ENCODE results near the gene LYPD6B.

LYPD6B gene

DNA sequence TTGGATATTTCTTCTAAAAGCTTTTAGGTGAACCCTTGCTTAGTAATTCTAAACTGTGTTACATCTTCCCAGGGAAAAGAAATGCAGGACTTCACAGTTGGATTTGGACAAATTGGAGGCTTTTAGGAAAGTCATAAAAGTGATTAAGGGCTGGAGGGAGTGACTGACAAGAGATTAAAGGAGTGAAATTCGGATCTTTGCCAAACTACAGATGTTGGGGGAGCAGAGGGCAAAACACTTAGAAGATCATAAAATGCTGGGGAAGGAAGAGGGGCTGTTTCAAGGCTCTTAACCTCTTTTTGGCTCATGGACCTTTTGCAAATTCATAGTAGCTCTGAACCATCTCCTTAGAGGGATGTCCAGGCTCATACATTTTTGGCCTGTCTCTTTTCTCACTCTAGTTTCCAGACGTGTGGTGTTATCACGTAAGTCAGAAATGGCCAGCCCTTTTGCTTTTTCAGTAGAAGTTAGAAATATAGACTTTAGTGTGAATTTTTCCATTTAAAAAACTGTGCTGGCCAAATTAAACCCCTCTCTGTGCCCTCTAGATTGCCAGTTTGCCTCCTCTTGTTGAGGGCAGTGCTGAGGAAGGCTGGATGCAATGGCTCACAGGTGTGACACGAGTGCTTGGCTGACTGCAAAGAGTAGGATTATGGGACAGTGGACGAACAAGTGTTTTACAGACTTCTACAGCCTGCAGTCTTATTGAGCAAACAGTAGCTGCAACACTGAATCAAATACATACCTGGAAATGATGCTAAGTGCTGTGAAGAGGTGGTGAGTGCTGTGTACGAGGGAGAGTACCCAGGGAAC lies 109.9 kb downstream of the LYPD6B start:
- in situ Hi-C loops (cut with MboI; ENCODE audit: low sequenced_read_pairs): no loop called here

DNA sequence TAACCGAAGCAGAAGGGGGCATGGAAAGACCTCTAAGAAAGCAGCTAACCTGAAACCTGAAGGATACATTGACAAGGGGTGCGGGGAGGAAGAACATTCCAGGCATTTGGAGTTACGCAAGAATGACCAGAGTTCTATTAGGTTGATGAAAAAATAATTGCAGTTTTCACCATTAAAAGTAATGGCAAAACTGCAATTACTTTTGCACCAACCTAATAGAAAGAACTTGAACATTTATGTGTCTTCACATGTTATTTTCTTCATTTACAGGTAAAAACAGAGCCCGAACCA lies 110.5 kb downstream of the LYPD6B start:
- in situ Hi-C loops (cut with MboI; ENCODE audit: low sequenced_read_pairs): no loop called here

DNA sequence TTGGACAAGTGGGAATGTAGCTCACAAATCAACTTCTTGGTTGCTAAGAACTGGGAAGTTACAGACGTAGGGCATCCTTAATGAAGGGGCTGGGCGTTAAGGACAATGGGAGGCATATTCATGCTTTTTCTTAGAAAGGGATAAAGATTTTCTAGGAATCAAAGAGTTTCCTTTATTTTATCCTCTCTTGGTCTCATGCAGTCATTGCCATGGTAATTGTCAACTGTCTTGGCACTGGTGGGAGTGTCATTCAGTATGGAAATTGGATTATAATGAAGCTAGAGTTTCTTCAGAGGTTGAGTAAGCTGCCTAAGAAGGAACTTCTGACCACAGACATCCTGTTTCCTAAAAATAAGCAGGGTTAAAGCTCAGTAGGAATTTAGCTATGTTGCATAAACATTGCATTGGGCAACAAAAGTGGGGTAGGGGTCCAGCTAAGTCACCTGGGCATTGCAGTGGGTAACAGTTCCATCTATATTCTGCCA lies 114.0 kb downstream of the LYPD6B start:
- in situ Hi-C loops (cut with MboI; ENCODE audit: low sequenced_read_pairs): no loop called here

DNA sequence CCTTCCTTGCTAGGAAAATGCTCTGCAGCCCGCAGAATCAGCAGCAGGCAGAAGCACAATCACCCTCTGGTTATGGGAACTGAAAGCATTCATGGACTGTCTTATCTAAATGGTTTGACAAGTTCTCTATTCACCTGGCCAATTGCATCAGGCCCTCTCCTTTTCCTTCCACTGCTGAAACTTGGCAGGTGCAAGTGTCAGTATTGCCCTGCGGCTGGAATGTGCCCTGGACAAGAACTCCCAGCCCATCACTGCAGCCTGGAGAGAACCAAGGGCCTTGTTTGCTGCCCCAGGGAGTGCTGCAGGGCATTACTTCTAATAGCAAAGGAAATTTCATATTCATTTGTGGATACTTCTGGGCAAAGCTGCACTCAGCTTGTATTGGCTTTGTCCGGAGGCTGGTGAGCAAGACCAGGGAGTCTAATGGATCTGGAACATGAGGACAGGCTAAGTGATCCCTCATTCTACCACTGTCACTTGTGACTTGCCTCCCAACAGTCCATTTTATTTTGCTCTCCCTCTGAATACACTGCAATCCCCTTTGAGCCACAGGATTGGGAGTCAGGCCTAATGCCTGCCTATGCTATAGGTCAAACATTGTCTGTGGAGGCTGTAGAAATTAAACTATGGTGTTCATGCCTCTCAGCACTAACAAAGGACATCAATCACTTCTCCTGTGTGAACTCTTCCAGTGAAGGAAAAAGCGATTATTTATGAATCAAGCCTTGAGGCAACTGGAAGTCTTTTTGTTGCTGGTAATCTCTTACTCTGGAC lies 116.9 kb downstream of the LYPD6B start:
- in situ Hi-C loops (cut with MboI; ENCODE audit: low sequenced_read_pairs): no loop called here

DNA sequence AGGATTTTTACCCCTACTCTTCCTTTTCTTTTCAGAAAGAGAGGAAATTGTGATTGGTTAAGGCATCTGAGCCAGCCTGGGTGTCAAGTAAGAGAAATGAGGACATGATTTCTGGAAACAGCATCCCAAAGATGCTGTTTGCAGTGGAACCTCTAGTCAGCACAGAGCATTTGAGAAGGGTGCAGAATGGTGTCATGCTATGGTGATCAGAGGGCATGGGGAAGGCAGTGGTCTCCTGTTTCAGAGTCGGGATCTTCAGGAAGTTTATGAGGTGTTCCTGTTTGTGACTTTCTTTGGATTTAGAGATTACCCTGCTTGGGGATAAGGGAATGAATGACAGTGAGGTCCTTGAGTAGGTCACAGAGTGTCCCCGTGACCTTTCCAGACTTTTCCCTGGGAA lies 117.5 kb downstream of the LYPD6B start:
- in situ Hi-C loops (cut with MboI; ENCODE audit: low sequenced_read_pairs): no loop called here

DNA sequence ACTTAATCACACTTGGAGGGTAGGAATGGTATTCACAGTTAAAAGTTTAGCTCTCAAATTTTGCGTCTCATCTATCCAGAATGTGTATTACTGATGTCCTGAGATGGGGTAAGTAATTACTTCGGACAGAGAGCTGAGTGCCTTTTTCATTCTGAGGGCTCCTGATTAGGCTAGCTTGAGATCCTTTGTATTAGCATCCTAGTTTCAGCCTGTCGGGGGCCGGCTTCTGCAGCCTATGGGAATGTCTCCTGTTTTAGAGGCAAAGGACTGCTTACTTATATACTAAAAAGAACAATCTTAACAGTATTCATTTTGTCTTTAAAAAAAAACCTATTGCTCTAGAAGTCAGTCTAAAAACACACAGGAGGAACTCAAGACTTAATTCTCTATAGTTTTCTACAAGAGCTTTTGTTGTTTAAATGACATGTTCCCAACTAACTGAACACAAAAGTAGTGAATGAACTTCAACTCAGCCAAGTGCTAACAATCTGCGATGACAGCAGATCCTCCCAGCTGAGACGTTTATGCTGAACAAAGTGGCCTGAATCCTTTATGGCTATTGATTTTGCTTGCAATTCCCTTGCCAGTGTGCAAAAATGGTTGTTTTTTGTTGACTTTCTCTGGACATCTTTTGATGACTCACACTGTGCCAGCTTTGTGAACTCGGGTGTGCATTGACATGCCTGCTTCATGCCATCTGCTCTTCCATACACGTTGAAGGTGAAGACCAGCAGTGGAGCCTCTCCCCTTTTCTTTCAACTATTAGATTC lies 118.7 kb downstream of the LYPD6B start:
- in situ Hi-C loops (cut with MboI; ENCODE audit: low sequenced_read_pairs): no loop called here

DNA sequence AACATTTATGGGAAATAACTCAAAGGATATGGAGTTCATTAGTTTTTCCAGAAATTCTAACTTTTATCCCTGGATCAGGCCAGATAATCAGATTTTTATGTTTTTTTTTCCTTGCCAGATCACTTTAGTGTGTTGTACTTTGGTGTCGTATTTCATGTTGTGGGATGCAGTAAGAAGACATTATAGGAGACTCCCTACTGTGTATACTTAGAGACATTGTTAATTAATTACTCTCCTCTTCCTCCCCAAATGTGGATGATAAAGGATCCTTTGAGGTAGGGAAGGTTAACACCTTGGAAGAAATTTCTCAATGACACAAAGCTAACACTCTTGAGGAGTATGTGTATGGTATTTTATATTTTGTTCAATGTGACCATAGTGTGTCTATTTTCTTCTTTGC lies 120.5 kb downstream of the LYPD6B start:
- in situ Hi-C loops (cut with MboI; ENCODE audit: low sequenced_read_pairs): no loop called here

DNA sequence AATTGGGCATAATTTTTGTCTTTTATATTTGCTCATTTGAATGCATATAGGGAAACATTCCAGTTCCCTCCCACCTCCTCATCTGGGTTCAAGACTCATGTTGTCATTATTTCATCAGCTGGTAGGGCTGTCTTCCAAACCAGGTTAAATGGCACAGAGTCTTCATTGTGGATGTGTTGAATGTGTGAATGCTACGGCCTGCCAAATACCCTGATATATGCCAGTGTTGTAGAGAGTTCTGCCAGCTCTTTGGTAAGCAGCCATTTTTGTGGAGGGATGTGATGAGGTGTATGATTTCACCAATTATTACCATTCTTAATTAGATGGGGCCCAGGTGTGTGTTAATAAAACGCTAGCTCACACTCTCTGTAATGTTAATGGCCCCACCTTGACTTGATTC lies 121.7 kb downstream of the LYPD6B start:
- in situ Hi-C loops (cut with MboI; ENCODE audit: low sequenced_read_pairs): no loop called here

DNA sequence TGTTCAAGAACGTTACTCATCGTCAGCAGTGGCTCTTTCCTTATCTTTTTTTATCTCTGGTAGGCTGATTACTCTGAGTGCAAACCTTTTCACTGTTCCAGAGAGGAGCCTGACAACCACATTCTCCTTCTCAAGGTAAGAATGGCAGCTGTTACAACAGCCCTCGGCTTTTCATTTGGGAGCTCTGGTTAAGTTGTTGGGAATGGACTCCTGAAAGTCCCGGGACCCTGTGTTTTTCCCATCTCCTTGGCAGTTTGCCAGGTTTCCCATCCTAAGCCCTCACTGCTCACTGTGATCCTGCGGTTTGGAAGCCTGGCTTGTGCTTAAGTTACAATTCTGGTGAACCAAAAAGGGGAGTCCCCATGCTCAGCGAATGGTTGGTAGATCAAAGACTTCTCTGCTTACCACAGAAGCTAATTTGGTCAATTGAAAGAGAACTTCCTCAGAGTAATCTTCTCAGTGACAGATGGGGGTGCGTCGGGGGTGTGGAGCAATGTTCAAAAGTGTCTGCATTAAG lies 122.3 kb downstream of the LYPD6B start:
- in situ Hi-C loops (cut with MboI; ENCODE audit: low sequenced_read_pairs): no loop called here

DNA sequence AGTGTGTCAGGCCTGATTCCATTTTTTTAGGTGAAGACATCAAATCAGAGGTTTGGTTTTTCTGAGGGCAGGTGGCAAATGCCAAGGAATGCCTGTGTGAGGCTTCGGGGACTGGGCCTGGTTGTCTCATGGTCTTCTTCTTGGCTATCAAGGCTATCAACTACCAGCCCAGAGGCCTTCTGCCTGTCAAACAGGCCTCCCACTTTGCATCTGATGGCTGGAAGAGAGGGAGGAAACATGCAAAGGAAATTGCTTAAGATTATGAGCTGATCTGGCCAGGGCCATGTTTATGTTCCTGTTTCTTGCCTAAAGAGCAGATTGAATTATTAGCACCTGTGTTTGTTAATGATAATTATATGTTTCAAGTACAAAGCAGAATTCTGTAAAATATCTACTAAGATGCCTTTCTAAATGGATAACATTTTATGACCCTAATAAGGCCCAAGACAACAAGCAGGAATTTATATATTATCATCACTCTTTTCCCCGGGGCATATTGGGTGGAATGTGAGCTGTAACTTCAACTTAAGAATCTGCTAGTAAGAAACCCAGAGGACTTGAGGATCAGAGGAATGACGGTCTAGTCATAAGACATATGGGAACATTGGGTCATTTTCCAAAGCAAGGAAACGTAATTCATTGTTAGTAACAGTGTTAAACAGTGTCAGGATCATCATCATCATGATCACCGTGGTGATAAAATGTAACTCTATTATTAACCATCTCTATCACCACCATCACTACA lies 123.2 kb downstream of the LYPD6B start:
- in situ Hi-C loops (cut with MboI; ENCODE audit: low sequenced_read_pairs): no loop called here

DNA sequence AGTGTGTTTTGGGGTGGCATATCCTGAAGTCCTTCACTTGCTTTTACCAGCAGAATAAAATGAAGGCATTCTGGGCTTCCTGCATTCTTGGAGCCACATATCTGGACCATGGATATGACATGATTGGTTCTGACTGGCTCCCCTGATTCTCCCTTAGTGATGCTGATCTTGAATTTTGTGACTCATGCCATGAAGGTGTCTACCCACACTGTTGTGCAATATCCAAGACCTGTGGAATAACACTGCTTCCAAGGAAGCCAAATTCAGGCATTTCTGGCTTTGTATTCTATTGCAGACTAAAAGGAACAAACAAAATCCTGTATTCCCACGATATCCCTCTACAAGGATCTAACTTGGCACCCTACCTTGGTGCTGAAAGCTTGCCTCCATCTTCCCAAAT lies 125.8 kb downstream of the LYPD6B start:
- in situ Hi-C loops (cut with MboI; ENCODE audit: low sequenced_read_pairs): no loop called here

DNA sequence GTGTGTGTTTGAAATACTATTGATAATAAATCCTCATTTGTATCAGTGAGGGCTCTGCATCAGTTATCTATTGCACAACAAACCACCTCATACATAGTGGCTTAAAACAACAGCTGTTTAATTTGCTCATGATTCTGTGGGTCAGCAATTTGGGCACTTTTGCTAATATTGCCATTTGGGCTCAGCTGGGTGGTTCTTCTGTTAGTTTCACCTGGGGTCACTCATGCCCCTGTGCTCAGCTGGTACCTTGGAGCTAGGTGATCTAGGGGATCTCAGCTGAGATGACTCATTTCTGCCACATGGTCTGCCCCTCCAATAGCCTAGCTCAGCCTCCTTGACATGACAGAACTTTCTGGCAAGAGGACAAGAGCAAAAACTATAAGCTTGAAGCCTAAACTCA lies 126.3 kb downstream of the LYPD6B start:
- in situ Hi-C loops (cut with MboI; ENCODE audit: low sequenced_read_pairs): no loop called here

DNA sequence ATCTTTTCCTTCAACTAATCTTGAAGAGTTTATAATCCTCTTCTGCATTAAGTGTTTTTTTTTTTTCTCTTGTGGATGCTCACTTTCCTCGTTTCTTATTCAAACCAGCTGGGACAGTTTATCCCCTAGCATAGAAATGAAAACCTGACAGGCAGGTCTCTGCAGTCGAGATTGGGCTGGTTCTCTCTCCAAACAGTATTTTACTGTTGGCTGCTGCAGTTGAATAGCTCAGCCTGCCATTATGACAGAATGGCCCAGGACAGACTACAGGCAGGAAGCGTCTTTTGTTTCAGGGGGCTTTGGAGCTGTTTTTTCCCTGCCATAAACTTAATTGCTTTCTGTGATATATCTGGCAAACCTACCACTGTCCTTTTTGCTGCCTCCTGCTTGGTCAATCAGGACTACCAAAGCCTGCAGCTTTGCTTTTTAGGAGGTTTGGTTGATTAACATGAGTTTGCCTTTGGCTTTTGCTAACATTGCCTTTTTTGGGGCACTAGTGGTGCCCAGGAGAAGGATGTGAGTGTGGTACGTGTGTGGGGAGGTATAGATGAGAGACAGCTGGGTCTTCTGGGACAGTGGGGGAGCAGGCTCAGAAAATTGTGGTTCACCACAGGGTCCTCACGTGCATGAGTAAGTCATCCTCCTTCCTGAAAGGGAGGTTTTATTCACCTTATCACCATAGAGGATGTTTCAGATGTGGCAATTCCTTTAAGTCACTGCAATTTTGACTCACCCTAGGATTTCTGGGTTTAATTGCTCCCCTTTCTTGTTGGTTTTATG lies 128.7 kb downstream of the LYPD6B start:
- in situ Hi-C loops (cut with MboI; ENCODE audit: low sequenced_read_pairs): no loop called here

DNA sequence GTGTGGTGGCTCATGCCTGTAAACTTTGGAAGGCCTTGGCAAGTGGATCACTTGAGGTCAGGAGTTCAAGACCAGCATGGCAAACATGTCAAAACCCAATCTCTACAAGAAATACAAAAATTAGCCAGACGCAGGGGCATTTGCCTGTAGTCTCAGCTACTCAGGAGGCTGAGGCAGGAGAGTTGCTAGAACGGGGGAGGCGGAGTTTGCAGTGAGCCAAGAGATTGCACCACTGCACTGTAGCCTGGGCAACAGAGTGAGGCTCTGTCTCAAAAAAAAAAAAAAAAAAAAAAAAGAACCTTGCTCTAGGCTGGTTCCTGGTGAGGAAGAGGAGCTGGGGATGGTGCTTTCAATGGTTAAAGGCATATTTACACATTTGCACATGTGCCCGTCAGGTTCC lies 129.4 kb downstream of the LYPD6B start:
- in situ Hi-C loops (cut with MboI; ENCODE audit: low sequenced_read_pairs): no loop called here

DNA sequence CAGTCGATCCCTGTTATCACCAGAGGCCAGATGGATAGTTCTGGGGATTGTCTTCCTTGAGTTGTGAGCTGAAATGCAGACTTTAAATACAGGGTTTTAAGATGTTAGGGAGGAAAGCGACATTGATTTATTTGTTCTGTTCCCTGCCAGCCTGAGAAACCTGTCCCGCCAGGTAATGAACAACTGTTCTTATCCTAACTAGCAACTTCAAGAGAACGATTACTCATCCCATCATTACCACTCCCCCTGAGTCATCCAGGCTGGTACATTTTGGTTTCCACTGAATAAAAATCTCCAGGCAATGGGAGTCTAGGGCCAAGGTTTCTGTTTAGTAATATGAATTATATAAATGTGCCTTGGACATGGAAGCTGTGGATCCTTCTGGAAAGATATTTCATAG lies 131.2 kb downstream of the LYPD6B start:
- in situ Hi-C loops (cut with MboI; ENCODE audit: low sequenced_read_pairs): no loop called here

DNA sequence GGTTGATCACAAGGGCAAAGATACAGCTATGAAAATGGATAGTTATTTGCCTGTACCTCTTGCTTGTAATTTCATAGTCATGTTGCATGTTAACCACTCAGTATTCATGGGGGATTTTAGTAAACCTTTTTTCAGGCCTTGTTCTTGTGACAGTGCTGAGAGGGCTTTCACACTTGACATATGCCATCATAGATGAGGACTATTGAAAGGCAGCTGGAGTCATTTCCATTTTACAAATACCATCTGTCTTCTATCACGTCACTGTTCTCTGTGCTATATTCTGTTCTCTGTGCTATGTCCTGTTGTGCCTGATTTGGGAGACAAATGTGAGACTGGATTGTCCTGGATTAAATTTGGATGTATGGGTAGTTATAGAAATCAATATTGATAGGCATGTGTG lies 131.7 kb downstream of the LYPD6B start:
- in situ Hi-C loops (cut with MboI; ENCODE audit: low sequenced_read_pairs): no loop called here

DNA sequence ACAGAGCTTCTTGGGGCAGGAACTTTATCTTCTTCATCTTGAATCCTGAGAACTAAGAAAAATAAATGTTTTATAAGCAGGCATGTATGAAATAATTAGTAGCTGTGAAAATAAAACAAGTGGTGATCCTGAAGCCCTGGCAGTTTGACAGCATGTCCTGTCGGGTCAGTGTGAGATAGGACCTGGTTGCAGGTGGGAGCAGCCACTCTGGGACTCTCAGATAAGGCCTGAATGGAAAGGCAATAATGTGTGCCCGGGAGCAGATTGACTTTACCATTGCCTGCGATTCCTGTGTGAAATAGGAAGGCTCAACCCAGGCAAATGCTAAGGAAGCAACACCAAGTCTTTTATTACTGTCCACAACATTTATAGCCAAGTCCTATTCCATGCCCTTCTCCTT lies 132.4 kb downstream of the LYPD6B start:
- in situ Hi-C loops (cut with MboI; ENCODE audit: low sequenced_read_pairs): no loop called here

DNA sequence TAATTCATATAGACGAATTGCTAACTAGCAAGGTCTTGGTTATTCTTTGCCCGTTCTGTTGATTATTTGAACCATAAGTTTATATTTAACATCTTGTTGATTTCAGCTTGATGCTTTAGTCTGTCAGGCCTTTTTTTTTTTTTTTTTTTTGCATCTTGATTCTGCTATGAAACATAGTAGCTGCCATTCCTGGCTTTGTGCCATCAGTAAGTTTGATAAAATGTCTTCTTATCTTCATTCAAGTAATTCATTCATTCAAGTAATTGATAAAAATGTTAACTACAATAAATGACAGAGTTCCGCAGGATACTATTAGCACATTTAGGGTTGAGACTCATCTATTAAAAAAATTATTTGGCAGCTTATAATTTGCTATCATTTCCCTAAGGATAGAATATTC lies 134.7 kb downstream of the LYPD6B start:
- in situ Hi-C loops (cut with MboI; ENCODE audit: low sequenced_read_pairs): no loop called here

DNA sequence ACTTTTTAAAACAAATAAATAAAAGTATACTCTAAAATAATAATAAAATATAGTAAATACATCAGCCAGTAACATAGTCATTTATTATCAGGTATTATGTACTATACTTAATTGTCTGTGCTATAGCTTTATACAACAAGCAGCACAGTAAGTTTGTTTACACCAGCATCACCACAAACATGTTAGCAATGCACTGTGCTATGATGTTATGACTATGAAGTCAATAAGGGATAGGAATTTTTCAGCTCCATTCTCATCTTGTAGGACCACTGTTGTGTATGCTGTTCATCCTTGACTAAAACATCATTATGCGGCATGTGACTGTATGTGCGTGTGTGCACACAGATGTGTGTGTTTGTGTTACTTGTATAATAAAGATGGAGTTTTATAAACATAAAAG lies 137.5 kb downstream of the LYPD6B start:
- in situ Hi-C loops (cut with MboI; ENCODE audit: low sequenced_read_pairs): no loop called here

DNA sequence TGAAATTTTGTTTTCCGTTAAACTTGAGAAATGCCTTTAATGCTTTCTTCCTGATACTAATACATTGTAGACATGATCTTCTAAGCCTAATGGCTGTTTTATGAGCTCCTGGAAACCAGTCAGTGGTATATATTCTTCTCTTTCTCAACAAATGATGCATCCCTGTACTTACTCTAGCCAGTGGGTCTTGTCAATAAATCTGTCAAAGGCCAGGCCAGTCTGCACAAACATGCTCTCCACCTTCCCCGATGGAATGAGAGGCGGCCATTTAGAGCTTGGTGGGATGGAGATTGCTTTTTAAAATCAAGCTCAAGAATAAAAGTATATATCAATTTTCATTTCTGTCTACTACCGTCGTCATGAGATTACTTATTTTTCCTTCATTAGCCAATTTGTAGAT lies 140.1 kb downstream of the LYPD6B start:
- in situ Hi-C loops (cut with MboI; ENCODE audit: low sequenced_read_pairs): no loop called here

Measured in HL-60/S4 treated with phorbol 12-myristate 13-acetate at 8.2 ng/mL for 4 days and 3 days (cell line).